ENCODE data around the gene RNF144A. TPM values are rescaled to one million over a fixed set of nuclear protein-coding genes. Genes with fewer than 3 reads are reported as not detected.

RNF144A gene
- total and polyA plus RNA-seq, 12 donors = 13.0 to 103 (median 42.3) TPM

GRCh38 chr2:6956566-6956965 lies 39.4 kb downstream of the RNF144A start:
- intact Hi-C loops (cut with DNase I) = no loop called here
- Histone ChIP-seq H3K4me3 (no peak overlapping the region), H3K9me3 (replicated peaks in 1 of 3) (no peaks in the 10 kb centered on the region), H3K27me3 (no peaks in the 10 kb centered on the region), H3K4me1 (replicated peaks in 1 of 2) (peaks cover 22 to 49% of the 10 kb centered on the region in 2 donors), H3K27ac (no peak overlapping the region), H3K36me3 (replicated peaks in 1 of 2) (no peaks in the 10 kb centered on the region)
- 89 to 95% (median 91%) methylated on average over 3 of the region's 3 CpGs for WGBS, 4 donors
- TF ChIP-seq POLR2A (IDR thresholded peaks at IDR 0.05) = no peak
- TF ChIP-seq, protein P1, sequence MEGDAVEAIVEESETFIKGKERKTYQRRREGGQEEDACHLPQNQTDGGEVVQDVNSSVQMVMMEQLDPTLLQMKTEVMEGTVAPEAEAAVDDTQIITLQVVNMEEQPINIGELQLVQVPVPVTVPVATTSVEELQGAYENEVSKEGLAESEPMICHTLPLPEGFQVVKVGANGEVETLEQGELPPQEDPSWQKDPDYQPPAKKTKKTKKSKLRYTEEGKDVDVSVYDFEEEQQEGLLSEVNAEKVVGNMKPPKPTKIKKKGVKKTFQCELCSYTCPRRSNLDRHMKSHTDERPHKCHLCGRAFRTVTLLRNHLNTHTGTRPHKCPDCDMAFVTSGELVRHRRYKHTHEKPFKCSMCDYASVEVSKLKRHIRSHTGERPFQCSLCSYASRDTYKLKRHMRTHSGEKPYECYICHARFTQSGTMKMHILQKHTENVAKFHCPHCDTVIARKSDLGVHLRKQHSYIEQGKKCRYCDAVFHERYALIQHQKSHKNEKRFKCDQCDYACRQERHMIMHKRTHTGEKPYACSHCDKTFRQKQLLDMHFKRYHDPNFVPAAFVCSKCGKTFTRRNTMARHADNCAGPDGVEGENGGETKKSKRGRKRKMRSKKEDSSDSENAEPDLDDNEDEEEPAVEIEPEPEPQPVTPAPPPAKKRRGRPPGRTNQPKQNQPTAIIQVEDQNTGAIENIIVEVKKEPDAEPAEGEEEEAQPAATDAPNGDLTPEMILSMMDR (IDR thresholded peaks at IDR 0.05) = no peak
- peak in 1 of 7 donors; percentile 34 for DNase-seq

- no peaks in the 10 kb centered on the region for H3K27me3 ChIP-seq
- no peak for TF ChIP-seq POLR2A (IDR thresholded peaks at IDR 0.05)
- TF ChIP-seq, protein P1 (IDR thresholded peaks at IDR 0.05) = no peak
- DNase-seq = peak in 1 of 7 donors; percentile 42
- no peaks in the 10 kb centered on the region for H3K36me3 ChIP-seq (replicated peaks in 1 of 2)
- peak overlapping the region in 1 of 5 donors; percentile 71 for H3K27ac ChIP-seq
- H3K4me1 ChIP-seq (replicated peaks in 1 of 2) = peaks cover 22 to 54% of the 10 kb centered on the region in 2 donors
- H3K9me3 ChIP-seq (replicated peaks in 1 of 3) = no peaks in the 10 kb centered on the region
- WGBS, 4 donors = 83 to 97% (median 92%) methylated on average over 9 of the region's 9 CpGs
- H3K4me3 ChIP-seq = no peak overlapping the region
- intact Hi-C loops (cut with DNase I) = no loop called here
These were observed 40.0 kb downstream of the RNF144A start for GRCh38 chr2:6957031-6957714.

GRCh38 chr2:6957910-6958615 lies 40.9 kb downstream of the RNF144A start:
- Histone ChIP-seq H3K4me1 (replicated peaks in 1 of 2) (peaks cover 22 to 58% of the 10 kb centered on the region in 2 donors), H3K27ac (peak overlapping the region; percentile 25 to 78 (median 56)), H3K36me3 (replicated peaks in 1 of 2) (no peaks in the 10 kb centered on the region), H3K4me3 (no peak overlapping the region), H3K27me3 (no peaks in the 10 kb centered on the region), H3K9me3 (replicated peaks in 1 of 3) (no peaks in the 10 kb centered on the region)
- WGBS, 4 donors = 55 to 72% (median 64%) methylated on average over 12 to 15 of the region's 15 CpGs
- DNase-seq = peak; percentile 46 to 77 (median 71)
- intact Hi-C loops (cut with DNase I) = no loop called here
- TF ChIP-seq, protein P1 (IDR thresholded peaks at IDR 0.05) = no peak
- no peak for TF ChIP-seq POLR2A (IDR thresholded peaks at IDR 0.05)

DNA sequence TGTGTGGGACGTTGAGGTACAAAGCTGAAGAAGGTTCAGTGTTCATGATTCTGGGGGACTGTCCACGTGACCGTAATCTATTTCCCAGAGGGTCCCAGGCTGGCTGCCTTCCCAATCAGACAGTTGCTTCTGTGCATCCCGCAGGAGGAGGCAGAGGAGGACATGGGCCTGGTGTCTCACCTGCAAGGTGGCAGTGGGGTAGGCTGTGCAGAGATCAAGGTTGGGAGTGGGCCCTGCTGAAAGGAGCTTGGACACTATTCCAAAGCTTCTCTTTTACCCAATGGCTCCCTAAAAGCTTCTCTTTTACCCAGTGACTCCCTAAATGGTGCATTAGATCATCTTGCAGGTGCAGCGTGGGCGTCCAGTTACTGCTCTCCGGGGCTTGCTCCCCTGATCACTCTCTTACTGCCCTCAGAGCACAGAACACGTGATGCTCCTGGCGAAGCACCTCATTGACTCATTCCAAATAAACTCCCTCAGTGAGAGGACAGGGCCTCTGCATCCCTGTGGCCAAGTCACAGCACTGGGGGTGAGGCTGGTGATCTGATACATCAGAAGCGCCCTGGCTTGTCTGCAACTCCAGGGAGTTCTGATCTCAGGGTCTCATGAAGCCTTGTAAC lies 41.5 kb downstream of the RNF144A start:
- 79 to 88% (median 83%) methylated on average over 10 of the region's 10 CpGs for WGBS, 4 donors
- H3K27ac ChIP-seq = peak overlapping the region; percentile 25 to 78 (median 56)
- no peak for TF ChIP-seq POLR2A (IDR thresholded peaks at IDR 0.05)
- TF ChIP-seq, protein P1 (IDR thresholded peaks at IDR 0.05) = no peak
- H3K4me1 ChIP-seq (replicated peaks in 1 of 2) = peaks cover 22 to 58% of the 10 kb centered on the region in 2 donors
- H3K36me3 ChIP-seq (replicated peaks in 1 of 2) = no peaks in the 10 kb centered on the region
- H3K4me3 ChIP-seq = no peak overlapping the region
- no peaks in the 10 kb centered on the region for H3K9me3 ChIP-seq (replicated peaks in 1 of 3)
- DNase-seq = peak in 2 of 7 donors; percentile 43 to 54
- intact Hi-C loops (cut with DNase I) = no loop called here
- no peaks in the 10 kb centered on the region for H3K27me3 ChIP-seq
